ENCODE data around the gene CCT6A.
"Not testable (repeated sequence)": the region's sequence is repeated elsewhere in the genome, so short reads cannot be mapped to it uniquely, and the experiment has no call there.

CCT6A gene

DNA sequence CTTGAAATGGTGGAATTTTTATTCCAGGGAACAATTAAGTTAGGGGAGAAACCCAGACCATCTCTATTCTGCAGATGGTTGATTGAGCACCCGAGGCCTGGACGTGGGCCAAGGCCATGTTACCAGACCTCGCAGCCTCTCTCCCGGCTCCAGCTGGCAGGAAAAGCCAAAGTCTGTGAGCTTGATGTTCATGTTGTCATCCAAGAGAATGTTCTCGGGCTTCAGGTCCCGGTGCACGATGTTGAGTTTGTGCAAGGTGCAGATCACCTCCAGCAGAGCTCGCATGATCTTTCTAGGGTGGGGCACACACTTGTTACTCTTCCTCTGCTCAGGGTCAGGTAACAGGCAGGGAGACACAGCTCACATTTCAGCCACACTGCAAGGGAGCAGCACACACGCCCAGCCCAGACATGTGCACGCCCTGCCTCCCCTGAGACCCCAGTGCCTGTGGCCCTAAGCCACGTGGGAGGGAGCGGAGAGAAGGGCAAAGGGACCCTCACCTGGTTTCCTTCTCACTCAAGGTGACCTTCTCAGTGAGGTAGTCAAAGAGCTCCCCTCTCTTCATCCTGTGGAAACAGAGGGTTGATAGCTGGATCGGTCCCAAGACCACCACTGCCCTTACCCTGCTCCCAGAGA, 31.7 kb downstream of the CCT6A start:
- ChIA-PET CTCF (interaction anchor here (1.4 to 2.3 kb wide), 3 partner anchors 9 to 25 kb away, joined by 3 to 27 read pairs (median 5); partner anchors contain the start of gene PHKG1), POLR2A (interaction anchor here (0.6 to 0.7 kb wide), 2 partner anchors 8 to 69 kb away, joined by 3 read pairs; no protein-coding TSS in a partner anchor)

DNA sequence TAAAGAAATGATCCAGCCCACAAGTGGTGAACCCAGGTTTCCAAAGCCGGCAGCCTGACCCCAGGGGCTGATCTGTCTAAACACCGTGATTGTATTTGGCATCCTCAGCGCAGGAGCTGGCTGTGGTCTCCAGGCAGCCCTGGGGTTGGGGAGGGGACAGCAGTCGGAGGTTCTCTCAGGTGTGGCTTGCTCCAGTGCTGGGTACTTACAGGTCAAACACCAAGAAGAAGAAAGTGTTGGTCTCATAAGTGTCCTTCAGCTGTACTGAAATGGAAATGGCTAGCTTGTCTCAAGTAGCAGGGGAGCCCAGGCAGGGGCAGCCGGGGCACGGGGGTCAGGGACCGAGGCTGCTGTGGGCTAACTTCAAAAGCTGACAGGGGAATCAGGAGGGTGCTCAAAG, 35.2 kb downstream of the CCT6A start:
- POLR2A ChIA-PET = no interaction called here
- TF ChIP-seq, protein P1, sequence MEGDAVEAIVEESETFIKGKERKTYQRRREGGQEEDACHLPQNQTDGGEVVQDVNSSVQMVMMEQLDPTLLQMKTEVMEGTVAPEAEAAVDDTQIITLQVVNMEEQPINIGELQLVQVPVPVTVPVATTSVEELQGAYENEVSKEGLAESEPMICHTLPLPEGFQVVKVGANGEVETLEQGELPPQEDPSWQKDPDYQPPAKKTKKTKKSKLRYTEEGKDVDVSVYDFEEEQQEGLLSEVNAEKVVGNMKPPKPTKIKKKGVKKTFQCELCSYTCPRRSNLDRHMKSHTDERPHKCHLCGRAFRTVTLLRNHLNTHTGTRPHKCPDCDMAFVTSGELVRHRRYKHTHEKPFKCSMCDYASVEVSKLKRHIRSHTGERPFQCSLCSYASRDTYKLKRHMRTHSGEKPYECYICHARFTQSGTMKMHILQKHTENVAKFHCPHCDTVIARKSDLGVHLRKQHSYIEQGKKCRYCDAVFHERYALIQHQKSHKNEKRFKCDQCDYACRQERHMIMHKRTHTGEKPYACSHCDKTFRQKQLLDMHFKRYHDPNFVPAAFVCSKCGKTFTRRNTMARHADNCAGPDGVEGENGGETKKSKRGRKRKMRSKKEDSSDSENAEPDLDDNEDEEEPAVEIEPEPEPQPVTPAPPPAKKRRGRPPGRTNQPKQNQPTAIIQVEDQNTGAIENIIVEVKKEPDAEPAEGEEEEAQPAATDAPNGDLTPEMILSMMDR (IDR thresholded peaks at IDR 0.05; ENCODE audit: control extremely low read depth, extremely low read depth, low read depth, missing control alignments) = no peak
- no peak for DNase-seq (ENCODE audit: extremely low spot score)
- CTCF ChIA-PET = interaction anchor here (0.9 to 1.2 kb wide), 3 partner anchors 12 to 21 kb away, joined by 3 read pairs; no protein-coding TSS in a partner anchor

More for the DNA sequence above, 31.7 kb downstream of the CCT6A start:
- no peak for DNase-seq (ENCODE audit: extremely low spot score)
- TF ChIP-seq, protein P1 (IDR thresholded peaks at IDR 0.05; ENCODE audit: control extremely low read depth, extremely low read depth, low read depth, missing control alignments) = no peak

DNA sequence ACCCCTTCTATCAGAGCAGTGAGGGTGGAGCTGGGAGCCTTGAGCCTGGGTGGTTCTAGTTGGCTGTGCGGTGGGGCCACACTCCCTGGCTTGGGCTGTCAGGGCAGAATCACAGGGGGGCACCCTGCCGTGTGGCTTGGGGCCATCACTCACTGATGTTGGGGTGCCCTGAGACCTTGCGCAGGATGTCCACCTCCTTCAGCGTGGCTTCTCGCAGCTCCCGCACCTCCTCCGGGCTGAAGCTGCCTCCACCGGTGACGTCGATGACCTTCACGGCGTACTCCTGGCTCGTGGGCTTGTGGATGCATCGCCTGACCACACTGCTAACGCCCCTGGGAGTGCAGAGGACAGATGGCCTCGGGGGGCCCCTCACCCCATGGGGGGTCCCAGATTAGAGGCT, 35.9 kb downstream of the CCT6A start:
- DNase-seq (ENCODE audit: extremely low spot score) = no peak
- ChIA-PET CTCF (interaction anchor here (1.1 to 1.2 kb wide), 3 partner anchors 13 to 21 kb away, joined by 3 to 10 read pairs (median 3); no protein-coding TSS in a partner anchor), POLR2A (no interaction called here)
- TF ChIP-seq, protein P1 (IDR thresholded peaks at IDR 0.05; ENCODE audit: control extremely low read depth, extremely low read depth, low read depth, missing control alignments) = no peak

DNA sequence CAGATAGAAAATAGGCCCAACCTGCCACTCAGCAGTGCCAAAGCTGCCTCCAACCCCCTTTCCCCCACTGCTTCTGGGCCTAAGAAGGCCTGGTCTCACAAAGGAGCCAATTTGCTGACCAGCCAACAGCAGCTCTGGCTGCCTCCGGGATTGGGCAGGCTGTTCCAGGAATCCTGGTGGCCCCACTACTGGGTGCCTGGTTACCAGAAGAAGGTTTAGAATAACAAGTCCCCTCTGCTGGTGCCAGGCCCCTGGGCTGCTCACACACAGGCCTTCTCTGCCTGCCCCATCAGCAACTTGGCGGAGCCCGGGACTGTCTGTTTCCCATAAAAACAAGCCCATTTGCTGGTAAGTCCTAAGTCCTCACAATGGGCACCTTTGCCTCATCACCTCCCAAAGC, 40.0 kb downstream of the CCT6A start:
- CTCF ChIA-PET = interaction anchor here (1.3 to 1.5 kb wide), 4 partner anchors 8 to 34 kb away, joined by 3 to 7 read pairs (median 3); no protein-coding TSS in a partner anchor
- TF ChIP-seq, protein P1 (IDR thresholded peaks at IDR 0.05; ENCODE audit: control extremely low read depth, extremely low read depth, low read depth, missing control alignments) = no peak
- DNase-seq (ENCODE audit: extremely low spot score) = no peak
- POLR2A ChIA-PET = interaction anchor here (0.6 to 0.7 kb wide), 2 partner anchors 8 to 70 kb away, joined by 3 to 5 read pairs; no protein-coding TSS in a partner anchor

DNA sequence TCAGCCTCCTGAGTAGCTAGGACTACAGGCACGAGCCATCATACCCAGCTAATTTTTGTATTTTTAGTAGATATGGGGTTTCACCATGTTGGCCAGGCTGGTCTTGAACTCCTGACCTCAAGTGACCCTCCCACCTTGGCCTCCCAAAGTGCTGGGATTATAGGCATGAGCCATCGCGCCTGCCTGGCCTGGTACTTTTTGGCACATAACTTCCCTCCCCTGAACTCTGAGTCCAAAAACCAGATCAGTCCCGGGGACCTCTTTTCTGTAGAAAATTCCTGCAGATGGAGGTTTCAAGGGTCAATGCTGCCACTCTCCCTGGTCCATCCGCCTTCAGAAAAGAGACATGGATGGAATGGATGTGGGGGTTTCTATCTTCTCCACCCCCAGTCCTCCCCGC, 40.8 kb downstream of the CCT6A start:
- not testable (repeated sequence) for DNase-seq (ENCODE audit: extremely low spot score)
- CTCF ChIA-PET = interaction anchor here (1.3 to 1.5 kb wide), 3 partner anchors 9 to 34 kb away, joined by 3 to 7 read pairs (median 3); no protein-coding TSS in a partner anchor
- POLR2A ChIA-PET = interaction anchor here (1.1 to 1.3 kb wide), 2 partner anchors 13 to 41 kb away, joined by 4 read pairs; partner anchors contain the start of genes CCT6A and PSPH

DNA sequence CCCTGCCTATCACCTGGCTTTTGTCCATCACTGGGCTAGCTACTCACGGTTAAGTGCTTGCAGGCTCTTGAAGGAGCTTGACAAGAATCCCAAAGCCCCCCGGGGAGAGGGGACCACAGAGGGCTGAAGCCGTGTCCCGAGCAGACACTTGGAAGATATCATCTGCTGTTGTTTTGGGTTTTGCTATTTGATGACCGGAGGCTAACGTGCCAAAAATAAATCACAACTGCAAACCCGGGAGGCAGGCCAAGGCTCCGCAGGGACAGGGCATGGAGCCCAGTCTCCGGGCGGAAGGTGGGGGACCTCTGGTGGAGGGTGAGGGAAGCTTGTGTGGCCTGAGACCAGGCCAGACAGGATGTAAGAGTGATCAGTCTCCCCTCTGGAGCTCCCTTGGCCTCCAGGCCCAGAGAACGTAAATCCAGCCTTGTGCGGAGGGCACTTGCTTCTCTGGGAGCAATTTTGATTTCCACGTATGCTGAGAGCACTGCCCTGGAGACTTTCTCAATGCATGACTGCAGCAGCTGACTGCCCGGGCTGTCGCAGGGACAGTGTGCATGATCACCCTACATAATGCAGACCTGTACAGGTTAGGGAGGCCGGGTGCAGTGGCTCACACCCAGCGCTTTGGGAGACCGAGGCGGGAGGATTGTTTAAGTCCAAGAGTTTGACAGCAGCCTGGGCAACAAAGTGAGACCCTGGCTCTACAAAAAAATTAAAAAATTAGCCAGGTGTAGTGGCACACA, 41.4 kb downstream of the CCT6A start, which contains the start of gene PHKG1:
TSS of gene PHKG1 (minus strand) at position 164 of the 743 bp plus-strand sequence. CDS start 4,011 bp downstream, outside the sequence.
- POLR2A ChIA-PET = interaction anchor here (1.1 to 1.3 kb wide), 2 partner anchors 13 to 42 kb away, joined by 4 read pairs; partner anchors contain the start of genes CCT6A and PSPH
- CTCF ChIA-PET = interaction anchor here (1.2 to 1.4 kb wide), 2 partner anchors 10 to 18 kb away, joined by 3 to 5 read pairs; no protein-coding TSS in a partner anchor
- TF ChIP-seq, protein P1 (IDR thresholded peaks at IDR 0.05; ENCODE audit: control extremely low read depth, extremely low read depth, low read depth, missing control alignments) = no peak
- DNase-seq (ENCODE audit: extremely low spot score) = no peak
